GM10266 (cell line): ENCODE data around the gene MCAT.

Source experiments
- DNase-seq: peaks from one replicate; pipeline ENCODE4 v3.0.0; 2012; ENCODE audit errors: extremely low spot score
- TF ChIP-seq, protein P1 (sequence below): IDR thresholded peaks from 2 replicates; pipeline ENCODE4 v1.5.1; 2012; ENCODE audit warnings: mild to moderate bottlenecking, low read depth; ENCODE audit not compliant: control insufficient read depth, insufficient read depth; ENCODE audit errors: missing control alignments

MCAT gene, protein sequence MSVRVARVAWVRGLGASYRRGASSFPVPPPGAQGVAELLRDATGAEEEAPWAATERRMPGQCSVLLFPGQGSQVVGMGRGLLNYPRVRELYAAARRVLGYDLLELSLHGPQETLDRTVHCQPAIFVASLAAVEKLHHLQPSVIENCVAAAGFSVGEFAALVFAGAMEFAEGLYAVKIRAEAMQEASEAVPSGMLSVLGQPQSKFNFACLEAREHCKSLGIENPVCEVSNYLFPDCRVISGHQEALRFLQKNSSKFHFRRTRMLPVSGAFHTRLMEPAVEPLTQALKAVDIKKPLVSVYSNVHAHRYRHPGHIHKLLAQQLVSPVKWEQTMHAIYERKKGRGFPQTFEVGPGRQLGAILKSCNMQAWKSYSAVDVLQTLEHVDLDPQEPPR

GRCh38 chr22:43142880-43143562 lies at the start of gene MCAT:
Gene MCAT (minus strand): TSS chr22:43143398. CDS start chr22:43143348, 50 bp downstream.
- DNase-seq = peak; percentile 94
- TF ChIP-seq, protein P1, sequence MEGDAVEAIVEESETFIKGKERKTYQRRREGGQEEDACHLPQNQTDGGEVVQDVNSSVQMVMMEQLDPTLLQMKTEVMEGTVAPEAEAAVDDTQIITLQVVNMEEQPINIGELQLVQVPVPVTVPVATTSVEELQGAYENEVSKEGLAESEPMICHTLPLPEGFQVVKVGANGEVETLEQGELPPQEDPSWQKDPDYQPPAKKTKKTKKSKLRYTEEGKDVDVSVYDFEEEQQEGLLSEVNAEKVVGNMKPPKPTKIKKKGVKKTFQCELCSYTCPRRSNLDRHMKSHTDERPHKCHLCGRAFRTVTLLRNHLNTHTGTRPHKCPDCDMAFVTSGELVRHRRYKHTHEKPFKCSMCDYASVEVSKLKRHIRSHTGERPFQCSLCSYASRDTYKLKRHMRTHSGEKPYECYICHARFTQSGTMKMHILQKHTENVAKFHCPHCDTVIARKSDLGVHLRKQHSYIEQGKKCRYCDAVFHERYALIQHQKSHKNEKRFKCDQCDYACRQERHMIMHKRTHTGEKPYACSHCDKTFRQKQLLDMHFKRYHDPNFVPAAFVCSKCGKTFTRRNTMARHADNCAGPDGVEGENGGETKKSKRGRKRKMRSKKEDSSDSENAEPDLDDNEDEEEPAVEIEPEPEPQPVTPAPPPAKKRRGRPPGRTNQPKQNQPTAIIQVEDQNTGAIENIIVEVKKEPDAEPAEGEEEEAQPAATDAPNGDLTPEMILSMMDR = no peak

DNA sequence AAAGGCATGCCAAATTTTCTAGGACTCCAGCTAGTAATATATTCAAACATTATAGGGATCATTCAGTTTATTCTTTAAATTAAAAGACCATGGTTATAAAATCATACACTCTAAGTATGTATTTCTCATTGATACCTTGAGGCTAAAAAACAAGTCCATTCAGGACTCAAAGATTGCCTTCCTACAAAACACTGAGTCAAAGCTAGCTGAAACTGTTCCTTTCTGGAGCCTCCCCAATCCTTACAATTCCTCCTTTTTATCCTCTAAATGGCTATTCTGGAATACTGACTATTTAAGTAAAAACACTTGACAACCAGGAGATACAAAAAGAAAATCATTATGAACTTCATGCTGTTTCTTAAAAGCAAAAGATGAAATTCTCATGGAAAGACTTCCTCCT lies 48.6 kb upstream of the MCAT start:
- TF ChIP-seq, protein P1 = no peak
- no peak for DNase-seq

- TF ChIP-seq, protein P1 = no peak
Observed at GRCh38 chr22:43188829-43189545, 45.8 kb upstream of the MCAT start.

DNA sequence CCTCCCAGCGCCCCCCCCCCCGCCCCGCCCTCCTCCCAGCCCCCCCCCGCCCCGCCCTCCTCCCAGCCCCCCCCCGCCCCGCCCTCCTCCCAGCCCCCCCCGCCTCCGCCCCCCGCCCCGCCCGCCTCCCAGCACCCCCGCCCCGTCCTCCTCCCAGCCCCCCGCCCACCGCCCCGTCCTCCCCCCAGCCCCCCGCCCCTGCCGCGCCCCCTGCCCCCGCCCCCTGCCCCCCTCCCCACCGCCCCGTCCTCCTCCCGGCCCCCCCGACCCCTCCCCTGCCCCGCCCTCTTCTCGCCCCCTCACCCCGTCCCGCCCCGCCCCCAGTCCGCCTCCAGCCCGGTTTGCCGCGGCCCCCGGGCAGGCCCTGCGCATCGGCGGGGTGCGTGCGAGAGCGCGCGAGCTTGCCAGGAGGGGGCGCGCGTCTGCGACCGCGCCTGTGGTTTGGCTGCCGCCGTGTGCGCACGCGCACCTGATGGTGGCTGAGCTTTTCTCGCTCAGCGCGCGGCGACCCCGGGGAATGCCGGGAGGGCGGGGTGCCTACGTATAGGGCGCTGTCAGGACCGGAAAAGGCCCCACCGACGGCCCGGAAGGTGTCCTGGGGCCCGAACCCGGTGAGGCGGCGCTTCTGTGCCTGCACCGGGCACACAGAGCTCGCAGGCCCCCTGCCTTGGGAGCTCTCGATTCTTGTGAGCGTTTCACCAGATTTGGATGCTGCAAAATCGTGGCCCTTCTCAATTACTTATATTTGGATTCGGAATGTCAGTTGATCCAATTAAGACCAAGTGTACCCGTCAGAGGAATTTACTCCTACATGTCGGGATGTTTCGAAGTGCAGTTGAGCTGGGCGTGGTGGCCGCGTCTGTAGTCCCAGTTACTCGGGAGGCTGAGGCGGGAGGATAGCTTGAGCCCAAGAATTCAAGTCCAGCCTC lies 44.2 kb upstream of the MCAT start:
- TF ChIP-seq, protein P1 = peak; percentile 76
- DNase-seq = peak; percentile 98

More at GRCh38 chr22:43188829-43189545, 45.8 kb upstream of the MCAT start:
- DNase-seq = no peak

GRCh38 chr22:43186272-43187170 lies 43.3 kb upstream of the MCAT start, which contains the start of gene TTLL12:
Gene TTLL12 (minus strand): TSS chr22:43187134. CDS start chr22:43187069, 65 bp downstream.
- DNase-seq = peak; percentile 95

More at GRCh38 chr22:43186272-43187170, 43.3 kb upstream of the MCAT start, which contains the start of gene TTLL12:
- TF ChIP-seq, protein P1 = no peak
